HEK293 (cell line): ENCODE results near the gene WNK4.

Source experiments
- CTCF ChIA-PET: fragments of 350-600 bp; formaldehyde crosslinking; extraction: SDS; loops from one replicate; lab custom pipeline; 2021; ENCODE audit warnings: antibody characterized with exemption; lab: Yijun Ruan, JAX
- POLR2A ChIA-PET: fragments of 300-600 bp; formaldehyde crosslinking; extraction: SDS; loops from one replicate; lab custom pipeline; 2020; ENCODE audit warnings: antibody characterized with exemption, inconsistent platforms; lab: Yijun Ruan, JAX
- H3K27ac ChIP-seq: fragments of 200-500 bp; sonication (Bioruptor generic); 2 replicates; pipeline ENCODE4 v1.5.1; 2014; ENCODE audit warnings: low read depth, low read length, control low read depth, inconsistent platforms; ENCODE audit errors: extremely low read depth
- H3K36me3 ChIP-seq, 2 experiments: fragments of 200-500 bp in 1 of 2; sonication (Bioruptor generic) in 1 of 2; 1 replicate in 1 of 2; 2 replicates in 1 of 2; pipeline ENCODE4 v1.5.1; 2014 to 2017; ENCODE audit warnings: inconsistent platforms in 2 of 2, low read length in 2 of 2; ENCODE audit not compliant: control insufficient read depth in 2 of 2, insufficient read depth in 1 of 2
- H3K4me1 ChIP-seq: fragments of 200-500 bp; sonication (Bioruptor generic); 2 replicates; pipeline ENCODE4 v1.5.1; 2014; ENCODE audit warnings: mild to moderate bottlenecking, low read length, inconsistent platforms; ENCODE audit not compliant: control insufficient read depth, insufficient read depth
- H3K4me3 ChIP-seq: 2 replicates; pipeline ENCODE4 v1.5.1; 2011; ENCODE audit warnings: low read depth, mild to moderate bottlenecking, control low read depth, low read length, moderate library complexity
- H3K9me3 ChIP-seq: fragments of 200-500 bp; sonication (Bioruptor generic); 2 replicates; pipeline ENCODE4 v1.5.1; 2014; ENCODE audit warnings: low read depth, low read length, inconsistent platforms; ENCODE audit not compliant: control insufficient read depth, insufficient read depth
- BCL11B ChIP-seq: fragments of 450-650 bp; formaldehyde crosslinking; IDR thresholded peaks from 2 replicates; pipeline ENCODE4 v1.5.1; 2016; ENCODE audit warnings: low read depth, missing biosample characterization, missing genetic modification characterization
- GLI4 ChIP-seq: fragments of 450-650 bp; formaldehyde crosslinking; IDR thresholded peaks from 2 replicates; pipeline ENCODE4 v1.5.1; 2016; ENCODE audit warnings: missing biosample characterization, missing genetic modification characterization
- HOXD13 ChIP-seq: sonication (generic); formaldehyde crosslinking; IDR thresholded peaks from 2 replicates; pipeline ENCODE4 v1.8.0; 2022; ENCODE audit warnings: missing genetic modification reagents, borderline replicate concordance
- MYNN ChIP-seq: fragments of 450-650 bp; formaldehyde crosslinking; IDR thresholded peaks from 2 replicates; pipeline ENCODE4 v1.5.1; 2016; ENCODE audit warnings: missing biosample characterization, missing genetic modification characterization, borderline replicate concordance
- WT1 ChIP-seq: fragments of 450-650 bp; formaldehyde crosslinking; IDR thresholded peaks from 2 replicates; pipeline ENCODE4 v1.5.1; 2016; ENCODE audit warnings: missing biosample characterization, missing genetic modification characterization
- ZEB2 ChIP-seq: fragments of 450-650 bp; formaldehyde crosslinking; IDR thresholded peaks from 2 replicates; pipeline ENCODE4 v1.5.1; 2016; ENCODE audit warnings: missing biosample characterization, missing genetic modification characterization
- ZNF121 ChIP-seq: fragments of 450-650 bp; formaldehyde crosslinking; IDR thresholded peaks from 2 replicates; pipeline ENCODE4 v1.5.1; 2016; ENCODE audit warnings: missing biosample characterization, missing genetic modification characterization
- ZNF2 ChIP-seq: fragments of 450-650 bp; formaldehyde crosslinking; IDR thresholded peaks from 2 replicates; pipeline ENCODE4 v1.5.1; 2016; ENCODE audit warnings: missing biosample characterization, missing genetic modification characterization
- ZNF311 ChIP-seq: fragments of 450-650 bp; formaldehyde crosslinking; IDR thresholded peaks from 2 replicates; pipeline ENCODE4 v1.5.1; 2017; ENCODE audit warnings: missing biosample characterization, missing genetic modification characterization, borderline replicate concordance
- ZNF324 ChIP-seq: fragments of 450-650 bp; formaldehyde crosslinking; IDR thresholded peaks from 2 replicates; pipeline ENCODE4 v1.5.1; 2016; ENCODE audit warnings: missing biosample characterization, missing genetic modification characterization
- ZNF501 ChIP-seq: fragments of 450-650 bp; formaldehyde crosslinking; IDR thresholded peaks from 2 replicates; pipeline ENCODE4 v1.5.1; 2016; ENCODE audit warnings: missing biosample characterization, missing genetic modification characterization
- ZNF621 ChIP-seq: fragments of 450-650 bp; formaldehyde crosslinking; IDR thresholded peaks from 2 replicates; pipeline ENCODE4 v1.5.1; 2017; ENCODE audit warnings: missing biosample characterization, missing genetic modification characterization
- ZNF626 ChIP-seq: fragments of 450-650 bp; sonication (Bioruptor Pico); formaldehyde crosslinking; IDR thresholded peaks from 2 replicates; pipeline ENCODE4 v1.5.1; 2018; ENCODE audit warnings: missing biosample characterization, missing genetic modification characterization, inconsistent platforms
- ZNF629 ChIP-seq: fragments of 450-650 bp; formaldehyde crosslinking; IDR thresholded peaks from 2 replicates; pipeline ENCODE4 v1.5.1; 2017; ENCODE audit warnings: missing biosample characterization, missing genetic modification characterization
- ZNF677 ChIP-seq: fragments of 450-650 bp; IDR thresholded peaks from 2 replicates; pipeline ENCODE4 v1.5.0; 2018; ENCODE audit warnings: missing biosample characterization, mild to moderate bottlenecking, missing genetic modification characterization, moderate library complexity
- ZNF843 ChIP-seq: fragments of 450-650 bp; formaldehyde crosslinking; IDR thresholded peaks from 2 replicates; pipeline ENCODE4 v1.5.1; 2016; ENCODE audit warnings: missing biosample characterization, missing genetic modification characterization
- ZSCAN23 ChIP-seq: fragments of 450-650 bp; formaldehyde crosslinking; IDR thresholded peaks from 2 replicates; pipeline ENCODE4 v1.5.1; 2016; ENCODE audit warnings: missing biosample characterization, missing genetic modification characterization
- TF ChIP-seq, protein P1 (sequence below): fragments of 450-650 bp; formaldehyde crosslinking; conservative IDR thresholded peaks from 2 replicates; pipeline ENCODE4 v1.5.1; 2016; ENCODE audit warnings: low read depth, missing biosample characterization, missing genetic modification characterization
- TF ChIP-seq, protein P2 (sequence below): fragments of 450-650 bp; formaldehyde crosslinking; IDR thresholded peaks from 2 replicates; pipeline ENCODE4 v1.5.1; 2016; ENCODE audit warnings: missing biosample characterization, missing genetic modification characterization
- TF ChIP-seq, protein P3 (sequence below): fragments of 450-650 bp; formaldehyde crosslinking; IDR thresholded peaks from 2 replicates; pipeline ENCODE4 v1.5.1; 2016; ENCODE audit warnings: missing biosample characterization, missing genetic modification characterization
- TF ChIP-seq, protein P4 (sequence below): fragments of 450-650 bp; formaldehyde crosslinking; IDR thresholded peaks from 2 replicates; pipeline ENCODE4 v1.5.1; 2016; ENCODE audit warnings: missing biosample characterization, missing genetic modification characterization, borderline replicate concordance

The WNK4 gene

DNA sequence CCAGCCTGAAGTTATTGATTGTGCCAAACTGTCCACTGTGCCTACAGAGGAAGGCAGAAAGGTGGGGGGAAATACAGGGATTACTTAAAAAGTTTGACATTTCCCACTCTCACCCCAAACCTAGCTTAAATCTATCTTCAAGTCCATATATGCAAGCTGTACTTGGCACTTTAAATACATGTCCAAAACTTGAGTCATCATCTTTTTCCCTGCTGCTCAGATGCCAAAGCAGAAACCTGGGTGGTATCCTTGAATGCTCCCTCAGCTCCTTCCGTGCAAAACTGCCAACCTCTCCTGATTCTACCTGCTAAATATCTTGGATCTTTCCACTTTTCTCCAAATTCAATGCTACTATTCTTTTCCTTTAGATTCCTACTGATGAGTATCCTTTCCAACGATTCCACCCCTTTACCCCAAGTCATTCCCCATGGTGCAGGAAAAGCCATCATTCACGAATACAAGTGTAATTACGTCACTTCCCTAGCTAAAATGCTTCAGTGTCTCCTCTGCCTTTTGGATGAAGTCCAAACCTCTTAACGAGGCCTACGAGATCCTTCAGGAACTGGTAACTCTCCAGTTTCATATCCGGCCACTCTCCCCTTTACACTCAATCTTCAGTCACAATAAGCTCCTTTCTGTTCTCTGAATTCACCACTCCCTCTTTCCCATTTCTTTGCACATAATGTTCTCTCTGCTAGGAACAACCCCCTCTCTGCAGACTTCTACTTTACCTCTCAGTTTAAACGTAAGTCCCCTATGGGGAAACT is 34.4 kb downstream of the WNK4 start:
- POLR2A ChIA-PET = interaction anchor here (0.8 to 2.5 kb wide), 4 partner anchors 9 to 183 kb away, joined by 3 to 17 read pairs (median 7); partner anchors contain the start of genes BECN1, PSME3 and RPL27
- CTCF ChIA-PET = interaction anchor here (1.1 to 2.6 kb wide), 5 partner anchors 10 to 28 kb away, joined by 3 to 20 read pairs (median 4); partner anchors contain the start of gene BECN1
- H3K9me3 ChIP-seq = no peaks in the 10 kb centered on the region
- H3K27ac ChIP-seq = no peak overlapping the region; the same call in 1 of the 2 replicates
- no peak overlapping the region for H3K4me3 ChIP-seq
- H3K4me1 ChIP-seq = no peaks in the 10 kb centered on the region; the same call in 1 of the 2 replicates
- H3K36me3 ChIP-seq = peaks cover 92 to 93% of the 10 kb centered on the region in 2 experiments
- TF ChIP-seq, protein P1, sequence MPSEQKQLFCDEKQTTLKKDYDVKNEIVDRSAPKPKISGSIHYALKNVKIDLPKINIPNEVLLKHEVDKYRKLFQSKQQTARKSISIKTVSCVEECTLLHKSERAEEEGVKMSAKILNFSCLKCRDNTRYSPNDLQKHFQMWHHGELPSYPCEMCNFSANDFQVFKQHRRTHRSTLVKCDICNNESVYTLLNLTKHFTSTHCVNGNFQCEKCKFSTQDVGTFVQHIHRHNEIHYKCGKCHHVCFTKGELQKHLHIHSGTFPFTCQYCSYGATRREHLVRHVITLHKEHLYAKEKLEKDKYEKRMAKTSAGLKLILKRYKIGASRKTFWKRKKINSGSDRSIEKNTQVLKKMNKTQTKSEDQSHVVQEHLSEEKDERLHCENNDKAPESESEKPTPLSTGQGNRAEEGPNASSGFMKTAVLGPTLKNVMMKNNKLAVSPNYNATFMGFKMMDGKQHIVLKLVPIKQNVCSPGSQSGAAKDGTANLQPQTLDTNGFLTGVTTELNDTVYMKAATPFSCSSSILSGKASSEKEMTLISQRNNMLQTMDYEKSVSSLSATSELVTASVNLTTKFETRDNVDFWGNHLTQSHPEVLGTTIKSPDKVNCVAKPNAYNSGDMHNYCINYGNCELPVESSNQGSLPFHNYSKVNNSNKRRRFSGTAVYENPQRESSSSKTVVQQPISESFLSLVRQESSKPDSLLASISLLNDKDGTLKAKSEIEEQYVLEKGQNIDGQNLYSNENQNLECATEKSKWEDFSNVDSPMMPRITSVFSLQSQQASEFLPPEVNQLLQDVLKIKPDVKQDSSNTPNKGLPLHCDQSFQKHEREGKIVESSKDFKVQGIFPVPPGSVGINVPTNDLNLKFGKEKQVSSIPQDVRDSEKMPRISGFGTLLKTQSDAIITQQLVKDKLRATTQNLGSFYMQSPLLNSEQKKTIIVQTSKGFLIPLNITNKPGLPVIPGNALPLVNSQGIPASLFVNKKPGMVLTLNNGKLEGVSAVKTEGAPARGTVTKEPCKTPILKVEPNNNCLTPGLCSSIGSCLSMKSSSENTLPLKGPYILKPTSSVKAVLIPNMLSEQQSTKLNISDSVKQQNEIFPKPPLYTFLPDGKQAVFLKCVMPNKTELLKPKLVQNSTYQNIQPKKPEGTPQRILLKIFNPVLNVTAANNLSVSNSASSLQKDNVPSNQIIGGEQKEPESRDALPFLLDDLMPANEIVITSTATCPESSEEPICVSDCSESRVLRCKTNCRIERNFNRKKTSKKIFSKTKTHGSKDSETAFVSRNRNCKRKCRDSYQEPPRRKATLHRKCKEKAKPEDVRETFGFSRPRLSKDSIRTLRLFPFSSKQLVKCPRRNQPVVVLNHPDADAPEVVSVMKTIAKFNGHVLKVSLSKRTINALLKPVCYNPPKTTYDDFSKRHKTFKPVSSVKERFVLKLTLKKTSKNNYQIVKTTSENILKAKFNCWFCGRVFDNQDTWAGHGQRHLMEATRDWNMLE (tag by site-specific recombination) = no peak
- no peak for TF ChIP-seq ZNF324 (tag by site-specific recombination)
- no peak for TF ChIP-seq ZNF621 (tag by site-specific recombination)
- no peak for TF ChIP-seq WT1 (tag by site-specific recombination)
- TF ChIP-seq HOXD13 (CRISPR knock-in tag) = no peak
- TF ChIP-seq ZNF677 (tag by site-specific recombination) = no peak
- TF ChIP-seq ZEB2 (tag by site-specific recombination) = no peak
- TF ChIP-seq ZNF2 (tag by site-specific recombination) = no peak
- TF ChIP-seq, protein P2, sequence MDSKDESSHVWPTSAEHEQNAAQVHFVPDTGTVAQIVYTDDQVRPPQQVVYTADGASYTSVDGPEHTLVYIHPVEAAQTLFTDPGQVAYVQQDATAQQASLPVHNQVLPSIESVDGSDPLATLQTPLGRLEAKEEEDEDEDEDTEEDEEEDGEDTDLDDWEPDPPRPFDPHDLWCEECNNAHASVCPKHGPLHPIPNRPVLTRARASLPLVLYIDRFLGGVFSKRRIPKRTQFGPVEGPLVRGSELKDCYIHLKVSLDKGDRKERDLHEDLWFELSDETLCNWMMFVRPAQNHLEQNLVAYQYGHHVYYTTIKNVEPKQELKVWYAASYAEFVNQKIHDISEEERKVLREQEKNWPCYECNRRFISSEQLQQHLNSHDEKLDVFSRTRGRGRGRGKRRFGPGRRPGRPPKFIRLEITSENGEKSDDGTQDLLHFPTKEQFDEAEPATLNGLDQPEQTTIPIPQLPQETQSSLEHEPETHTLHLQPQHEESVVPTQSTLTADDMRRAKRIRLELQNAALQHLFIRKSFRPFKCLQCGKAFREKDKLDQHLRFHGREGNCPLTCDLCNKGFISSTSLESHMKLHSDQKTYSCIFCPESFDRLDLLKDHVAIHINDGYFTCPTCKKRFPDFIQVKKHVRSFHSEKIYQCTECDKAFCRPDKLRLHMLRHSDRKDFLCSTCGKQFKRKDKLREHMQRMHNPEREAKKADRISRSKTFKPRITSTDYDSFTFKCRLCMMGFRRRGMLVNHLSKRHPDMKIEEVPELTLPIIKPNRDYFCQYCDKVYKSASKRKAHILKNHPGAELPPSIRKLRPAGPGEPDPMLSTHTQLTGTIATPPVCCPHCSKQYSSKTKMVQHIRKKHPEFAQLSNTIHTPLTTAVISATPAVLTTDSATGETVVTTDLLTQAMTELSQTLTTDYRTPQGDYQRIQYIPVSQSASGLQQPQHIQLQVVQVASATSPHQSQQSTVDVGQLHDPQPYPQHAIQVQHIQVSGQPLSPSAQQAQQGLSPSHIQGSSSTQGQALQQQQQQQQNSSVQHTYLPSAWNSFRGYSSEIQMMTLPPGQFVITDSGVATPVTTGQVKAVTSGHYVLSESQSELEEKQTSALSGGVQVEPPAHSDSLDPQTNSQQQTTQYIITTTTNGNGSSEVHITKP = peak; percentile 38
- no peak for TF ChIP-seq ZSCAN23
- no peak for TF ChIP-seq ZNF311 (tag by site-specific recombination)
- TF ChIP-seq ZNF629 (tag by site-specific recombination) = peak; percentile 73
- no peak for TF ChIP-seq MYNN (tag by site-specific recombination)
- TF ChIP-seq ZNF501 = no peak
- no peak for TF ChIP-seq ZNF121
- TF ChIP-seq ZNF626 (tag by site-specific recombination) = no peak
- TF ChIP-seq GLI4 = no peak
- no peak for TF ChIP-seq BCL11B (tag by site-specific recombination)
- TF ChIP-seq, protein P3, sequence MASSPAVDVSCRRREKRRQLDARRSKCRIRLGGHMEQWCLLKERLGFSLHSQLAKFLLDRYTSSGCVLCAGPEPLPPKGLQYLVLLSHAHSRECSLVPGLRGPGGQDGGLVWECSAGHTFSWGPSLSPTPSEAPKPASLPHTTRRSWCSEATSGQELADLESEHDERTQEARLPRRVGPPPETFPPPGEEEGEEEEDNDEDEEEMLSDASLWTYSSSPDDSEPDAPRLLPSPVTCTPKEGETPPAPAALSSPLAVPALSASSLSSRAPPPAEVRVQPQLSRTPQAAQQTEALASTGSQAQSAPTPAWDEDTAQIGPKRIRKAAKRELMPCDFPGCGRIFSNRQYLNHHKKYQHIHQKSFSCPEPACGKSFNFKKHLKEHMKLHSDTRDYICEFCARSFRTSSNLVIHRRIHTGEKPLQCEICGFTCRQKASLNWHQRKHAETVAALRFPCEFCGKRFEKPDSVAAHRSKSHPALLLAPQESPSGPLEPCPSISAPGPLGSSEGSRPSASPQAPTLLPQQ = peak; percentile 50; the same call in 1 of the 2 replicates
- TF ChIP-seq, protein P4, sequence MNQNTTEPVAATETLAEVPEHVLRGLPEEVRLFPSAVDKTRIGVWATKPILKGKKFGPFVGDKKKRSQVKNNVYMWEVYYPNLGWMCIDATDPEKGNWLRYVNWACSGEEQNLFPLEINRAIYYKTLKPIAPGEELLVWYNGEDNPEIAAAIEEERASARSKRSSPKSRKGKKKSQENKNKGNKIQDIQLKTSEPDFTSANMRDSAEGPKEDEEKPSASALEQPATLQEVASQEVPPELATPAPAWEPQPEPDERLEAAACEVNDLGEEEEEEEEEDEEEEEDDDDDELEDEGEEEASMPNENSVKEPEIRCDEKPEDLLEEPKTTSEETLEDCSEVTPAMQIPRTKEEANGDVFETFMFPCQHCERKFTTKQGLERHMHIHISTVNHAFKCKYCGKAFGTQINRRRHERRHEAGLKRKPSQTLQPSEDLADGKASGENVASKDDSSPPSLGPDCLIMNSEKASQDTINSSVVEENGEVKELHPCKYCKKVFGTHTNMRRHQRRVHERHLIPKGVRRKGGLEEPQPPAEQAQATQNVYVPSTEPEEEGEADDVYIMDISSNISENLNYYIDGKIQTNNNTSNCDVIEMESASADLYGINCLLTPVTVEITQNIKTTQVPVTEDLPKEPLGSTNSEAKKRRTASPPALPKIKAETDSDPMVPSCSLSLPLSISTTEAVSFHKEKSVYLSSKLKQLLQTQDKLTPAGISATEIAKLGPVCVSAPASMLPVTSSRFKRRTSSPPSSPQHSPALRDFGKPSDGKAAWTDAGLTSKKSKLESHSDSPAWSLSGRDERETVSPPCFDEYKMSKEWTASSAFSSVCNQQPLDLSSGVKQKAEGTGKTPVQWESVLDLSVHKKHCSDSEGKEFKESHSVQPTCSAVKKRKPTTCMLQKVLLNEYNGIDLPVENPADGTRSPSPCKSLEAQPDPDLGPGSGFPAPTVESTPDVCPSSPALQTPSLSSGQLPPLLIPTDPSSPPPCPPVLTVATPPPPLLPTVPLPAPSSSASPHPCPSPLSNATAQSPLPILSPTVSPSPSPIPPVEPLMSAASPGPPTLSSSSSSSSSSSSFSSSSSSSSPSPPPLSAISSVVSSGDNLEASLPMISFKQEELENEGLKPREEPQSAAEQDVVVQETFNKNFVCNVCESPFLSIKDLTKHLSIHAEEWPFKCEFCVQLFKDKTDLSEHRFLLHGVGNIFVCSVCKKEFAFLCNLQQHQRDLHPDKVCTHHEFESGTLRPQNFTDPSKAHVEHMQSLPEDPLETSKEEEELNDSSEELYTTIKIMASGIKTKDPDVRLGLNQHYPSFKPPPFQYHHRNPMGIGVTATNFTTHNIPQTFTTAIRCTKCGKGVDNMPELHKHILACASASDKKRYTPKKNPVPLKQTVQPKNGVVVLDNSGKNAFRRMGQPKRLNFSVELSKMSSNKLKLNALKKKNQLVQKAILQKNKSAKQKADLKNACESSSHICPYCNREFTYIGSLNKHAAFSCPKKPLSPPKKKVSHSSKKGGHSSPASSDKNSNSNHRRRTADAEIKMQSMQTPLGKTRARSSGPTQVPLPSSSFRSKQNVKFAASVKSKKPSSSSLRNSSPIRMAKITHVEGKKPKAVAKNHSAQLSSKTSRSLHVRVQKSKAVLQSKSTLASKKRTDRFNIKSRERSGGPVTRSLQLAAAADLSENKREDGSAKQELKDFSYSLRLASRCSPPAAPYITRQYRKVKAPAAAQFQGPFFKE = no peak
- TF ChIP-seq ZNF843 = no peak
